A549 treated with AZD9567 at 1 μM for 4 hours (cell line): Measurements from ENCODE around the gene AZGP1. TPM values are rescaled to one million over a fixed set of nuclear protein-coding genes. Genes with fewer than 3 reads are reported as not detected.

ENCODE experiments used
- total RNA-seq: library from RNA; stranded (reverse); fragments of 200-300 nt; extraction: Qiagen RNA extraction; gene quantifications from 5 replicates; pipeline ENCODE4 v1.2.3, GENCODE V29; 2022; ENCODE audit not compliant: insufficient read depth

Gene AZGP1
- 0.13 TPM in 1 of 5 replicates, not detected in the others for total RNA-seq

GRCh38 chr7:99975782-99976521 lies at the start of gene AZGP1:
AZGP1 (minus strand) TSS chr7:99976031; CDS start chr7:99976020, 11 bp downstream.

DNA sequence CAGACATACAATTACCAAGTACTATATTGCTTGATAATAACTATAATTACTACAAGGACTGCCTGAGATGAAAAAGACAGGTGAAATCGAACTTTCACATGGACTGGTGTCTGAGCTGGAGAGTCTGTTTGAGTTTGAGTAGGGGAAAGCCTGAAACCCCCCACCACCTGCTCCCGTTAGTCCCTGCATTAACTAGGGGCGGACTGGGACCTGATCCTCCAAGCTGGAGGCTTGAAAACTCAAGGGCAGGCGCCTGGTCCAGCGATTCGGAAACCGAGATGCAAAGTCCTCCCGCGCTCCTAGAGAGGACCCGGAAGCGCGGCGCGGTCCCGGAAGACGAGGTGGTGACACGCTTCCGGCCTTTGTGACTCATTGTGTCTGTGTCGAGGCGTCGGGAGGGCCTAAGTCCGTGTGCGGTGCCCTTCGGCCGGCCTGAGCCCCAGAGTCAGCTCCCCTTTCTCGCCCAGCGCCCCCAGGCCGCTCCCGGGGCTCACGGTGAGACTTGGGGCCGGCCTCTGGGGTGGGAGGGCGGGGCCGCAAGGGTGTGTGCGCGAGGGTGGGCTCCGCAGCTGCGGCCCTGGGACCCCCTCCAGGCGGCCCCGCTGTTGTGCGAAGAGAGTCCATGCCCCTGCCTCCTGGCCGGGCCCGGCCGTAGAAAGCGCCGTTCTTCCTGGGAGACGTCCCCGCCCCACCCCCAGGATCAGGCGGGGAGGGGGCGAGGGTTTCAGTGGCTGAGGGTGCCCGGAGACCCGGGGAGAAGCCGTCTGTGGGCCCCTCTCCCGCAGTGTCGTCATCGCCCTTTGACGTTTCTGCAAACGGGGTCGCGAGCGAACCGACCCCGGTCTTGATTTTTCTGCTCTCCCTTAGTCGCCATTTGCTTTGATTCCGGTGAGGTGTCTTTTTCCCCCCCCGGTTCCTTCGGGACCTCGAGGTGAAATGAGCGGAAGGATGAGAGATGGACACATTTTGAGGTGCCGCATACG lies 39.7 kb upstream of the AZGP1 start, which contains the start of gene ZKSCAN1:
Gene ZKSCAN1 (plus strand): TSS at position 365 of the 983 bp plus-strand sequence. CDS start 7,911 bp downstream, outside the sequence.

GRCh38 chr7:99928994-99929729 lies 46.7 kb downstream of the AZGP1 start, which contains the start of gene GJC3:
GJC3 (minus strand) TSS chr7:99929620; CDS start chr7:99929620, 0 bp downstream.

GRCh38 chr7:99918959-99919813 lies 56.6 kb downstream of the AZGP1 start, which contains the start of gene TRIM4:
TRIM4 (minus strand) TSS chr7:99919530; CDS start chr7:99919401, 129 bp downstream.

Other genes starting within 250 kb of the AZGP1 start
- not detected in 5 replicates for gene CYP3A7, start 240.8 kb downstream of the AZGP1 start, total RNA-seq
- gene CYP3A4, start 191.8 kb downstream of the AZGP1 start, total RNA-seq = not detected in 5 replicates
- gene CYP3A43, start 148.0 kb downstream of the AZGP1 start, total RNA-seq = not detected in 5 replicates
- not detected in 5 replicates for gene OR2AE1, start 99.0 kb downstream of the AZGP1 start, total RNA-seq
- gene TRIM4, start 56.5 kb downstream of the AZGP1 start, total RNA-seq = 27.8 to 37.9 TPM (median 28.1 TPM) in 5 replicates
- 0.07 to 0.21 TPM in 2 of 5 replicates, not detected in the others for gene GJC3, start 46.4 kb downstream of the AZGP1 start, total RNA-seq
- 7.8 to 11.5 TPM (median 10.7 TPM) in 5 replicates for gene ZKSCAN1, start 39.6 kb upstream of the AZGP1 start, total RNA-seq
- 10.7 to 14.3 TPM (median 11.3 TPM) in 5 replicates for gene ZSCAN21, start 73.7 kb upstream of the AZGP1 start, total RNA-seq
- 16.9 to 20.0 TPM (median 19.1 TPM) in 5 replicates for gene ZNF3, start 105.7 kb upstream of the AZGP1 start, total RNA-seq
- 166 to 186 TPM (median 175 TPM) in 5 replicates for gene COPS6, start 112.9 kb upstream of the AZGP1 start, total RNA-seq
- 219 to 248 TPM (median 243 TPM) in 5 replicates for gene MCM7, start 125.4 kb upstream of the AZGP1 start, total RNA-seq
- 12.9 to 15.7 TPM (median 13.6 TPM) in 5 replicates for gene AP4M1, start 125.6 kb upstream of the AZGP1 start, total RNA-seq
- gene TAF6, start 143.3 kb upstream of the AZGP1 start, total RNA-seq = 62.7 to 70.1 TPM (median 67.4 TPM) in 5 replicates
- 4.6 to 11.7 TPM (median 10.5 TPM) in 5 replicates for gene CNPY4, start 143.6 kb upstream of the AZGP1 start, total RNA-seq
- 2.7 to 3.8 TPM (median 3.4 TPM) in 4 of 5 replicates, not detected in the other for gene MBLAC1, start 150.9 kb upstream of the AZGP1 start, total RNA-seq
- gene LAMTOR4, start 172.9 kb upstream of the AZGP1 start, total RNA-seq = 165 to 192 TPM (median 185 TPM) in 5 replicates
- 12.4 to 16.8 TPM (median 16.1 TPM) in 5 replicates for gene TRAPPC14, start 182.7 kb upstream of the AZGP1 start, total RNA-seq
- 0.03 to 0.08 TPM (median 0.06 TPM) in 4 of 5 replicates, not detected in the other for gene GAL3ST4, start 192.6 kb upstream of the AZGP1 start, total RNA-seq
- 0.75 to 1.4 TPM (median 1.3 TPM) in 4 of 5 replicates, not detected in the other for gene GPC2, start 201.3 kb upstream of the AZGP1 start, total RNA-seq
- 0.18 to 0.28 TPM (median 0.27 TPM) in 4 of 5 replicates, not detected in the other for gene STAG3, start 201.9 kb upstream of the AZGP1 start, total RNA-seq
- gene PVRIG, start 243.9 kb upstream of the AZGP1 start, total RNA-seq = 0.05 TPM in 1 of 5 replicates, not detected in the others